Tibial nerve (tissue), 4 donors: ENCODE data around the gene KIF6. TPM values are rescaled to one million over a fixed set of nuclear protein-coding genes. Genes with fewer than 3 reads are reported as not detected.
A peak's percentile ranks its signal among the peaks of the same experiment; 100 is the strongest.

ENCODE experiments used
- DNase-seq, 2 donors: peaks; one replicate each; pipeline ENCODE4 v3.0.0-alpha.2; 2019; ENCODE audit warnings: low spot score in 2 of 2
- H3K27ac ChIP-seq, 4 donors: fragments of 200-600 bp; sonication (generic) in 3 of 4; one replicate each; pipeline ENCODE4 v1.5.1; 2017 to 2019; ENCODE audit warnings: mild to moderate bottlenecking in 1 of 4
- H3K27me3 ChIP-seq, 2 donors: fragments of 200-600 bp; sonication (generic) in 1 of 2; one replicate each; pipeline versions ENCODE4 v1.5.1 to v1.6.0; 2017 to 2019
- H3K36me3 ChIP-seq, 3 donors: fragments of 200-600 bp; sonication (generic); one replicate each; pipeline ENCODE4 v1.5.1; 2018 to 2019
- H3K4me1 ChIP-seq, 4 donors: fragments of 200-600 bp; sonication (generic) in 3 of 4; one replicate each; pipeline ENCODE4 v1.5.1; 2017 to 2019
- H3K4me3 ChIP-seq, 4 donors: fragments of 200-600 bp; sonication (generic) in 3 of 4; one replicate each; pipeline ENCODE4 v1.5.1; 2017 to 2019; ENCODE audit warnings: mild to moderate bottlenecking in 1 of 4, moderate library complexity in 1 of 4
- H3K9me3 ChIP-seq, 4 donors: fragments of 200-600 bp; sonication (generic) in 3 of 4; one replicate each; pipeline ENCODE4 v1.5.1; 2017 to 2019
- CTCF ChIP-seq, 5 experiments: fragments of 200-600 bp in 3 of 5; fragments of 450-650 bp in 2 of 5; sonication (generic) in 3 of 5; IDR thresholded peaks; one replicate each; pipeline ENCODE4 v1.5.1; 2016 to 2019; ENCODE audit warnings: antibody characterized with exemption in 5 of 5, mild to moderate bottlenecking in 3 of 5, moderate library complexity in 2 of 5
- EP300 ChIP-seq, 2 donors: sonication (generic); formaldehyde crosslinking; IDR thresholded peaks; one replicate each; pipeline ENCODE4 v1.6.1; 2017; ENCODE audit warnings: antibody characterized with exemption in 2 of 2, mild to moderate bottlenecking in 1 of 2
- POLR2A ChIP-seq, 2 donors: fragments of 450-650 bp; IDR thresholded peaks; one replicate each; pipeline ENCODE4 v1.6.1; 2017; ENCODE audit warnings: antibody characterized with exemption in 2 of 2, mild to moderate bottlenecking in 2 of 2, moderate library complexity in 2 of 2
- WGBS, 2 donors: methylation state at CpG; one replicate each; pipeline ENCODE4 v1.1.5; 2018; 5-methylcytosine and 5-hydroxymethylcytosine counted together
- small RNA-seq: library from RNA; depleted of rRNA; stranded (forward); fragments of <200 nt; gene quantifications from one replicate; pipeline ENCODE3, GENCODE V24; 2016
- total RNA-seq, 4 donors: library from RNA; depleted of rRNA; stranded (reverse); fragments of >200 nt; gene quantifications; one replicate each; pipeline ENCODE4 v1.1.0, GENCODE V29; 2016

KIF6 gene
- total RNA-seq, 4 donors from 2014 or later: 0.22 to 0.59 TPM; not detected in 2

GRCh38 chr6:39282774-39283173, 442.4 kb downstream of the KIF6 start:
- DNase-seq: no peak
- 73 to 77% methylated on average over 2 of the region's 2 CpGs for WGBS, 2 donors
- H3K27me3 ChIP-seq: no peaks in the 10 kb centered on the region
- TF ChIP-seq POLR2A (IDR thresholded peaks at IDR 0.05): no peak
- no peak for TF ChIP-seq CTCF (IDR thresholded peaks at IDR 0.05)
- no peak for TF ChIP-seq EP300 (IDR thresholded peaks at IDR 0.05)
- H3K4me3 ChIP-seq: no peak overlapping the region
- H3K27ac ChIP-seq: no peak overlapping the region
- H3K9me3 ChIP-seq: no peaks in the 10 kb centered on the region
- no peaks in the 10 kb centered on the region for H3K36me3 ChIP-seq
- peaks cover 0 to 9% (median 0%) of the 10 kb centered on the region in 4 donors for H3K4me1 ChIP-seq

GRCh38 chr6:39281312-39281980, 443.8 kb downstream of the KIF6 start:
- Histone ChIP-seq H3K9me3 (no peaks in the 10 kb centered on the region), H3K4me1 (peaks cover 0 to 9% (median 0%) of the 10 kb centered on the region in 4 donors), H3K4me3 (no peak overlapping the region), H3K27ac (no peak overlapping the region), H3K27me3 (no peaks in the 10 kb centered on the region), H3K36me3 (no peaks in the 10 kb centered on the region)
- 87 to 93% methylated on average over 11 of the region's 11 CpGs for WGBS, 2 donors
- no peak for DNase-seq
- TF ChIP-seq CTCF (IDR thresholded peaks at IDR 0.05) (no peak), EP300 (IDR thresholded peaks at IDR 0.05) (no peak), POLR2A (IDR thresholded peaks at IDR 0.05) (no peak)

- no peak for DNase-seq
- no peaks in the 10 kb centered on the region for H3K36me3 ChIP-seq
- H3K27ac ChIP-seq: peak overlapping the region in 2 of 4 donors; percentile 27 to 56
- H3K4me1 ChIP-seq: peaks cover 0 to 9% (median 0%) of the 10 kb centered on the region in 4 donors
- H3K9me3 ChIP-seq: no peaks in the 10 kb centered on the region
- no peak overlapping the region for H3K4me3 ChIP-seq
- WGBS, 2 donors: 49 to 50% methylated on average over 8 of the region's 8 CpGs
- H3K27me3 ChIP-seq: no peaks in the 10 kb centered on the region
- no peak for TF ChIP-seq EP300 (IDR thresholded peaks at IDR 0.05)
- TF ChIP-seq CTCF (IDR thresholded peaks at IDR 0.05): no peak
- no peak for TF ChIP-seq POLR2A (IDR thresholded peaks at IDR 0.05)
Measured at GRCh38 chr6:39280247-39280731, 444.9 kb downstream of the KIF6 start.

Small RNA genes lying within 50 kb of the gene (small RNA-seq; reads per million reads assigned to genes)
- not detected for gene RNU1-54P

Other genes starting within 250 kb of the KIF6 start
- gene DAAM2, start 67.0 kb upstream of the KIF6 start, total RNA-seq: 100 to 1,000 TPM in 1 of 4 donors, 10 to 100 TPM in 3; 73.9 to 133 (median 93.3) TPM
- 100 to 1,000 TPM in 1 of 4 donors, 10 to 100 TPM in 3; 56.7 to 103 (median 71.0) TPM for gene MOCS1, start 209.1 kb upstream of the KIF6 start, total RNA-seq